Stimulated activated CD8-positive, alpha-beta memory T cell treated with anti-CD3 and anti-CD28 coated beads, Interleukin-12 subunit alpha, Interleukin-12 subunit beta, amount 100 ng/mL, for 1 hour (primary cell): ENCODE results near the gene DUOXA1.

Experiments used
- DNase-seq: peaks from one replicate; pipeline ENCODE4 v3.0.0-alpha.2; 2020; ENCODE audit warnings: low read depth

DUOXA1 gene

GRCh38 chr15:45129651-45130129 is at the start of gene DUOXA1, which contains the start of gene DUOX1:
TSS of gene DUOXA1 (minus strand) at chr15:45129879. CDS start at chr15:45123014, 6,865 bp downstream.
TSS of gene DUOX1 (plus strand) at chr15:45129994. CDS start at chr15:45131967, 1,973 bp downstream.
- DNase-seq = no peak

DNA sequence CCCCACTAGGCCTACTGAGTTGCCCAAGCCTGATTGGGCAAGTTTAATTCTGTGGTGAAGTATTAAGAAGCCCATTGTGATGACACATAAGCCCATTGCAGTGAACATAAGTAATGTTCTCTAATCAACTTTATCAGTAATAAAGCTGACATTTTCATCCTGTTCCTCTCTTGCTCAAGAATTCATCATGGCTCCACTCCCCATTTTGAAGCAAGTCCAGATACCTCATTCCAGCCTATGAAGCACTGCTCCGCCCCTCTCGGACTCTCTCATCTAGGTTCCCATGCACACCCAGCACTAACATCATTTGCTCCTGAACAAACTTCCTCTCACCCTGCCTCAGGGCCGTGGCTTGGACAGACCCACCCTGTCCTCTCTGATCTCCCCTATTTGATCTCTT is 47.6 kb upstream of the DUOXA1 start:
- no peak for DNase-seq

GRCh38 chr15:45174577-45174976 is 44.9 kb upstream of the DUOXA1 start:
- no peak for DNase-seq

DNA sequence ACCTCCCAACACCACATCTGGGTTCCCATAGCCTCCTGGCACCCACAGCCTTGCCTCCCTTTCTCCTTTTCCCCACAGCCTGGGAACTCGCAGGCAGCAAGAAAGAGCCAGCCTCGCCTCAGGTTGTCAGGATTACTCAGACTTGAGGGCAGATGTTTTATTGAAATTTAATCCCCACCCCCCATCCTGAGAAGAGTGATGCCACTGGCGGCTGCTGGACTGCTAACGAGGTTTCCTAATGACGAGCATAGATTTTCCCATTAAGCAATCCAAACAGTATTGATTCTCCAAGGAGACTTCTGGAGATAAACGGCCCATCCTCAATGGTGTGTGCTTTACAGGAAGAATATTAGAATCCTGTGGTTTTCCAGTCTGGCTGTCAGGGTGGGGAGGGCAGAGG is 44.4 kb upstream of the DUOXA1 start:
- no peak for DNase-seq

- no peak for DNase-seq
Measured at GRCh38 chr15:45171912-45172311, 42.2 kb upstream of the DUOXA1 start.

GRCh38 chr15:45169608-45170480 is 40.2 kb upstream of the DUOXA1 start:
- DNase-seq = no peak

- no peak for DNase-seq
Measured at GRCh38 chr15:45168751-45169551, 39.3 kb upstream of the DUOXA1 start.

DNA sequence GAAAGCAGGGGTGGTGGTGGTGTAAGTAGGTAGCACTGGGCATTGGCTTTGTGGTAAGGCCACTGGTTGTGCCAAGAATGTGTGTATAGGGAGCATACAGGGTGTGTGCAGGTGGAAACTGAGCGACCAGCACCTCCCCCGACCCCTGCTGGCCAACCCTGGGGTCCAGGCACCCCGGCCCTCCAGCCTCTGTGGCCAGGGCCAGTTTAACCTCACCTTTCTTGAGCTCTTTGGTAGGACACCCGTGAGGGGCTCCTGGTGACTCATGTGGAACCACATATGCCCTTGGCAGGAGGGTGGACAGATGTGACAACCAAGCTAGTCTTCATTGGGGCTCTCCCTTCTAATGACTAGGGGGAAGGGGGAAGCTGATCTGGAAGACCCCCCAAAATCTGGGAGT is 38.6 kb upstream of the DUOXA1 start:
- DNase-seq = no peak

DNA sequence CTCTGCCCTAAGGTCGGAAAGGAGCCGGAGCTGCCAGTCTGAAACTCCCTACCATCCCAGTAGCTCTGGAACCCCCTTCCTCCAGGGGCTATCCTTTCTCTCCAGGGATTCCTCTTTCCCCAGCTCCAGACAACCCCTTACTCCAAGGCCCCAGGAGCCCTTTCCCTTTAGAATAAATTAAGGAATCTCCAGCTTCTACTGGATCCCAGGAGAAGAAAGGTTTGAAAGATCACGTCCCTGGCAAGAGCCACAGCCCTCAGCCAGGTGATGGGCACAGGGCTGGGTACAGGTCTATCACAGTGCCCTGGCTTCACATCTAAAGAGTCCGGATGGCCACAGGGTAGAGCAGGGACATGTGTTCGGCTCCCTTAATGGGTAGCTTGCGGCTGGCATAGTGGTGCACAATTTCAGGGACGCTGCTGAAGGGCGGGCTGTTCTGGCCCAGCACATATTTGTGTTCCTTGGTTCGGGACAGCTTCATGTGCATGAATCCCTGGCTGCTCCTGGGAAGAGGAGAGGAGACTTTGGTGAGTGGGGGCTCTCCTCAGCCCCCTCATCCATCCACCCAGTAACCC is 38.0 kb upstream of the DUOXA1 start:
- no peak for DNase-seq

DNA sequence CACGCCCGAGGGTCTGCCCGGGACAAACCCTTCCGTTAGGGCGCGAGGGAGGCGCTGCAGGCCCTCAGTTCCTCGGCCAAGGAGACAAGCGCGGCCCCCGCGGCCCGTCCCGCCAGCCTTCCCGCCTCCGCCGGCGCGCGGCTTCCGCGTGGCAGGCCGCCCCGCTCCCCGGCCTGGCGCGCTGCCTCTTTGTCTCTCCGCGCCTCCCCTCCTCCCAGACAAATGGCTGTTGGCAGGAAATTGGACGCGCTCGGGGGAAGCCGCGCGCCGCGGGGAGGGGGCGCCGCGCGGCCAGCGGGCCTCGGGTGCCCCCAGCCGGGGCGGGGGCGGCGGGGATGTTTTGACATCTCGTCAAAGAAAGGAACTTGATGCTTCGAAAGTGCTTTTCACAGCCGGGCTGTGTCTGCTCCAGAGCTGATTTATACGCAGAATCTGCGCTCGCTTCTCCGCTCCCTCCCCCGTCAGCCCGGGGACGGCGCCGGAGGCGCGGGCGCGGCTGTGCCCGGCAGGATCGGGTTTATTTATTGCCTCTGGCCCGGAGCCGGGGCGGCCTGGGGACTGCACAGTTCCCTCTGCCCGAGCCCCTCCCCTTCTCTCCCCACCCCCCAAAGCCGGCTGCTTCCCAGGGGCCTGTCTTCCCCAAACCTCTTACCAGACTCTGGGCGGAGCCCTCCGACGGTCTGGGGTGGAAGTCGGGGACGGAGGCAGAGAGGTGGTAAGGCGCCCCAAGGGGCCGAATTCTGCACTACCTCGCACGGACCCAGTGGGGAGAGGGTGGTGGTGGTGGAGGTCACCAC is 37.4 kb upstream of the DUOXA1 start:
- peak; percentile 68 for DNase-seq

GRCh38 chr15:45165536-45165935 is 35.9 kb upstream of the DUOXA1 start:
- DNase-seq = no peak

GRCh38 chr15:45164914-45165313 is 35.2 kb upstream of the DUOXA1 start:
- no peak for DNase-seq

- no peak for DNase-seq
Measured at GRCh38 chr15:45163508-45163856, 33.8 kb upstream of the DUOXA1 start.

- DNase-seq = peak; percentile 45
Measured at GRCh38 chr15:45162771-45163507, 33.3 kb upstream of the DUOXA1 start.

DNA sequence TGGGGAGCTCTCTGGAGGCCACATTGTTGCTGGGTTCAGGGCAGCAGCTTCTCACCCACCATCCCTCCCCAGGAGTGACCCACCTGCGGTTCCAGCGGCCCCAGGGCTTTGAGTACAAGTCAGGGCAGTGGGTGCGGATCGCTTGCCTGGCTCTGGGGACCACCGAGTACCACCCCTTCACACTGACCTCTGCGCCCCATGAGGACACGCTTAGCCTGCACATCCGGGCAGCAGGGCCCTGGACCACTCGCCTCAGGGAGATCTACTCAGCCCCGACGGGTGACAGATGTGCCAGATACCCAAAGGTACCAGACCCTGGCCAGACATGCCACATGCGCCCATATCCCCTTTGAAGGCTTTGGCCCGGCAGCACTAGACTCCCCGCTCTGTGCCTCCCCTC is 32.0 kb upstream of the DUOXA1 start:
- DNase-seq = no peak

- no peak for DNase-seq
Measured at GRCh38 chr15:45157974-45158373, 28.3 kb upstream of the DUOXA1 start.

GRCh38 chr15:45156744-45157455 is 27.2 kb upstream of the DUOXA1 start:
- DNase-seq = no peak

DNA sequence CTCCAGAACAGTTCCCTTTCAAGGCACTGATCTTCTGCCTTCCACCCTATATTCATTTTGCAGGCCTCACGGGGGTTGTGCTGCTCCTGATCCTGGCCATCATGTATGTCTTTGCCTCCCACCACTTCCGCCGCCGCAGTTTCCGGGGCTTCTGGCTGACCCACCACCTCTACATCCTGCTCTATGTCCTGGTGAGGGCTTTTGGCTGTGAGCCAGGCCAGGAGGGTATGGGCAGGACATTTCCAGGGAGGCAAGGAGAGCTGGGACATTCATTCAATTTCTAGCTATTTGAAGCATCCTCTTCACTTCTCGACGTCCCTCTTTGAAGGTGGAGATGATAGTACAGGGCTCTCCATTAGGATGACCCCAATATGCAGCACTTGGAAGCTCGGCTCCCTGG is 26.1 kb upstream of the DUOXA1 start:
- DNase-seq = no peak

- DNase-seq = no peak
Measured at GRCh38 chr15:45151998-45152828, 22.5 kb upstream of the DUOXA1 start.

DNA sequence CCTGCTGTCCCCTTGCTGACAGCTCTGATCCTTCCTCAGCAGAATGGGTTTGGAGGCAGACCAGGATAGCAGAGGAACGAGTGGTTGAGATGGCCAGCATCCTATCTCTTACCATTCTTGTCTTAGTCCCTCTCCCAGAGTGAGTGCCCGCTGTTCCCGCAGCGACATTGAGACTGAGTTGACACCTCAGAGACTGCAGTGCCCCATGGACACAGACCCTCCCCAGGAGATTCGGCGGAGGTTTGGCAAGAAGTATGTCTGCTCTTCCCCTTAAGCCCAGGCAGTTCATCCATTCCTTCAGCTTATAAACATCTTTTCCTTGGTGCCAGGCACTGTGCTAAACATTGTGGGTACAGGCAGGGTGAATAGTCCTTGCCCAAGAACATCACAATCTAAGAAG is 21.3 kb upstream of the DUOXA1 start:
- DNase-seq = no peak
